IMR-90 (cell line): ENCODE data around the gene TMEM247. TPM values are rescaled to one million over a fixed set of nuclear protein-coding genes. Genes with fewer than 3 reads are reported as not detected.
A peak's percentile ranks its signal among the peaks of the same experiment; 100 is the strongest.

Experiments used
- ATAC-seq: fragments of 200-7000 bp; cut with Tn5 transposase; 2 replicates; pipeline ENCODE4 v1.9.1; 2020; ENCODE audit warnings: low read depth, mild to moderate bottlenecking, moderate library complexity
- BruUV-seq: library from RNA; stranded (reverse); fragments of 400-500 nt; replicated peaks from 2 replicates; lab custom pipeline; 2021; lab: Mats Ljungman, UMichigan
- CTCF ChIA-PET: fragments of 300-600 bp; formaldehyde crosslinking; extraction: SDS; loops from one replicate; lab custom pipeline; 2021; ENCODE audit warnings: antibody characterized with exemption; lab: Yijun Ruan, JAX
- POLR2A ChIA-PET: fragments of 300-600 bp; sonication (Branson Sonifier 250); formaldehyde crosslinking; loops from one replicate; lab custom pipeline; 2022; ENCODE audit warnings: antibody characterized with exemption; ENCODE audit not compliant: unreplicated experiment; lab: Charles Lee
- DNase-seq: peaks from one replicate; pipeline ENCODE4 v3.0.0; 2013
- H2AFZ ChIP-seq: replicated peaks from 2 replicates; pipeline ENCODE3; 2013; ENCODE audit warnings: low read length, mild to moderate bottlenecking; ENCODE audit not compliant: poor library complexity
- H2AK5ac ChIP-seq: 2 replicates; pipeline ENCODE4 v1.6.1; 2013; ENCODE audit warnings: low read depth, low read length, inconsistent platforms
- H2AK9ac ChIP-seq: replicated peaks from 2 replicates; pipeline ENCODE3; 2013; ENCODE audit warnings: mild to moderate bottlenecking, low read depth, low read length, moderate library complexity; ENCODE audit not compliant: poor library complexity
- H2BK120ac ChIP-seq: 2 replicates; pipeline ENCODE4 v1.6.1; 2013; ENCODE audit warnings: low read depth, low read length, inconsistent platforms
- H2BK15ac ChIP-seq: 3 replicates; pipeline ENCODE4 v1.6.1; 2013; ENCODE audit warnings: low read depth, low read length, inconsistent platforms
- H2BK20ac ChIP-seq: 2 replicates; pipeline ENCODE4 v1.6.1; 2013; ENCODE audit warnings: low read depth, mild to moderate bottlenecking, inconsistent platforms, low read length, moderate library complexity
- H2BK5ac ChIP-seq: 2 replicates; pipeline ENCODE4 v1.6.1; 2013; ENCODE audit warnings: mild to moderate bottlenecking, low read depth, low read length, inconsistent platforms; ENCODE audit not compliant: poor library complexity, severe bottlenecking
- H3K14ac ChIP-seq: replicated peaks from 2 replicates; pipeline ENCODE4 v1.6.1; 2013; ENCODE audit warnings: low read depth, low read length, inconsistent platforms
- H3K18ac ChIP-seq: 2 replicates; pipeline ENCODE4 v1.6.1; 2013; ENCODE audit warnings: low read depth, low read length, control low read depth
- H3K23ac ChIP-seq: 2 replicates; pipeline ENCODE4 v1.6.1; 2013; ENCODE audit warnings: low read depth, low read length, inconsistent platforms
- H3K27ac ChIP-seq: 2 replicates; pipeline ENCODE4 v1.5.1; 2013; ENCODE audit warnings: mild to moderate bottlenecking, control low read depth, low read length; ENCODE audit not compliant: insufficient read depth
- H3K27me3 ChIP-seq: 2 replicates; pipeline ENCODE4 v1.6.1; 2013; ENCODE audit warnings: low read length; ENCODE audit not compliant: control insufficient read depth, insufficient read depth
- H3K36me3 ChIP-seq: 2 replicates; pipeline ENCODE4 v1.6.1; 2013; ENCODE audit warnings: low read length, mixed read lengths; ENCODE audit not compliant: control insufficient read depth, insufficient read depth
- H3K4ac ChIP-seq: 2 replicates; pipeline ENCODE4 v1.6.1; 2013; ENCODE audit warnings: low read depth, low read length, inconsistent platforms
- H3K4me1 ChIP-seq: 2 replicates; pipeline ENCODE4 v1.6.1; 2013; ENCODE audit warnings: low read length, mixed read lengths; ENCODE audit not compliant: control insufficient read depth, insufficient read depth
- H3K4me2 ChIP-seq: 2 replicates; pipeline ENCODE4 v1.6.1; 2013; ENCODE audit warnings: low read depth, mild to moderate bottlenecking, control low read depth, low read length, moderate library complexity
- H3K4me3 ChIP-seq: 2 replicates; pipeline ENCODE4 v1.5.1; 2013; ENCODE audit warnings: low read depth, mild to moderate bottlenecking, control low read depth, low read length, moderate library complexity; ENCODE audit not compliant: insufficient read depth
- H3K56ac ChIP-seq: 2 replicates; pipeline ENCODE4 v1.6.1; 2013; ENCODE audit warnings: low read length, inconsistent platforms; ENCODE audit not compliant: insufficient read depth; ENCODE audit errors: extremely low read depth
- H3K79me1 ChIP-seq, 2 experiments: 2 replicates each; pipeline ENCODE4 v1.6.1; 2013; ENCODE audit warnings: low read length in 2 of 2, inconsistent platforms in 1 of 2, low read depth in 1 of 2
- H3K9ac ChIP-seq: 2 replicates; pipeline ENCODE4 v1.6.1; 2013; ENCODE audit warnings: low read depth, low read length, control low read depth
- H3K9me1 ChIP-seq: 2 replicates; pipeline ENCODE4 v1.6.1; 2013; ENCODE audit warnings: low read length, inconsistent platforms; ENCODE audit not compliant: insufficient read depth
- H3K9me3 ChIP-seq: 2 replicates; pipeline ENCODE4 v1.6.1; 2013; ENCODE audit warnings: low read length; ENCODE audit not compliant: control insufficient read depth, insufficient read depth
- H4K20me1 ChIP-seq: 2 replicates; pipeline ENCODE4 v1.6.1; 2013; ENCODE audit warnings: low read length, inconsistent platforms; ENCODE audit not compliant: insufficient read depth
- H4K5ac ChIP-seq: 2 replicates; pipeline ENCODE4 v1.6.1; 2013; ENCODE audit warnings: mild to moderate bottlenecking, low read depth, low read length, control low read depth
- H4K8ac ChIP-seq, 2 experiments: 2 replicates each; pipeline ENCODE4 v1.6.1; 2013; ENCODE audit warnings: low read depth in 2 of 2, low read length in 2 of 2, control low read depth in 1 of 2, inconsistent platforms in 1 of 2
- H4K91ac ChIP-seq: 2 replicates; pipeline ENCODE4 v1.6.1; 2013; ENCODE audit warnings: low read depth, low read length, inconsistent platforms; ENCODE audit not compliant: insufficient read depth
- BHLHE40 ChIP-seq: fragments of 150-350 bp; IDR thresholded peaks from 2 replicates; pipeline ENCODE4 v1.6.1; 2016; ENCODE audit warnings: mild to moderate bottlenecking, low read depth, low read length
- CHD1 ChIP-seq: IDR thresholded peaks from 2 replicates; pipeline ENCODE4 v1.6.1; 2012; ENCODE audit warnings: low read depth, low read length, improper control_type of control experiment
- FOS ChIP-seq: fragments of 150-350 bp; IDR thresholded peaks from 2 replicates; pipeline ENCODE4 v1.6.1; 2016; ENCODE audit warnings: low read depth, low read length
- MAZ ChIP-seq: IDR thresholded peaks from 2 replicates; pipeline ENCODE4 v1.6.1; 2012; ENCODE audit warnings: low read depth, mild to moderate bottlenecking, low read length, improper control_type of control experiment, moderate library complexity, borderline replicate concordance
- MXI1 ChIP-seq: IDR thresholded peaks from 2 replicates; pipeline ENCODE4 v1.6.1; 2012; ENCODE audit warnings: low read depth, mild to moderate bottlenecking, low read length, moderate library complexity, borderline replicate concordance
- NFE2L2 ChIP-seq: fragments of 150-350 bp; IDR thresholded peaks from 2 replicates; pipeline ENCODE4 v1.6.1; 2016; ENCODE audit warnings: low read depth, mild to moderate bottlenecking, low read length
- RAD21 ChIP-seq: IDR thresholded peaks from 2 replicates; pipeline ENCODE4 v1.6.1; 2012; ENCODE audit warnings: low read length, improper control_type of control experiment
- RCOR1 ChIP-seq: IDR thresholded peaks from 2 replicates; pipeline ENCODE4 v1.6.1; 2012; ENCODE audit warnings: mild to moderate bottlenecking, low read length, improper control_type of control experiment; ENCODE audit not compliant: insufficient replicate concordance
- RFX5 ChIP-seq: IDR thresholded peaks from 2 replicates; pipeline ENCODE4 v1.8.0; 2012; ENCODE audit warnings: low read depth, mild to moderate bottlenecking, low read length, moderate library complexity
- SMC3 ChIP-seq: fragments of 150-350 bp; IDR thresholded peaks from 2 replicates; pipeline ENCODE4 v1.6.1; 2016; ENCODE audit warnings: low read depth, mild to moderate bottlenecking, antibody characterized with exemption, low read length, moderate library complexity
- WGBS, 2 experiments: methylation state at CpG; one replicate each; pipeline versions ENCODE4 v1.1.5 to v1.1.7; 2013; ENCODE audit warnings: missing lambda C conversion rate in 2 of 2; ENCODE audit not compliant: insufficient read length in 1 of 2; ENCODE audit errors: extremely low coverage in 2 of 2; 5-methylcytosine and 5-hydroxymethylcytosine counted together
- dilution Hi-C: fragments of 300-500 bp; cut with HindIII; formaldehyde crosslinking; loops from one replicate; pipeline ENCODE4 v1.14.3; 2018; ENCODE audit warnings: low sequenced_read_pairs; ENCODE audit not compliant: unreplicated experiment
- in situ Hi-C: fragments of 300-500 bp; cut with MboI; formaldehyde crosslinking; loops from 3 replicates; pipeline ENCODE4 v1.14.3; 2019; ENCODE audit warnings: low sequenced_read_pairs, inconsistent platforms, mixed read lengths
- intact Hi-C: fragments of 100-400 bp; cut with micrococcal nuclease; formaldehyde crosslinking; loops from 2 replicates; pipeline ENCODE4 v1.10.0; 2022
- polyA plus RNA-seq, 3 experiments: library from polyadenylated mRNA; depleted of rRNA; stranded (reverse); fragments of >200 nt; gene quantifications; 2 replicates each; pipeline ENCODE4 v1.2.3, GENCODE V29; 2012; ENCODE audit warnings: low replicate concordance in 1 of 3
- total RNA-seq: library from RNA; depleted of rRNA; stranded (reverse); fragments of >200 nt; gene quantifications from 2 replicates; pipeline ENCODE4 v1.2.3, GENCODE V29; 2012
- TF ChIP-seq, protein P1 (sequence below): fragments of 150-350 bp; IDR thresholded peaks from 2 replicates; pipeline ENCODE4 v1.6.1; 2017; ENCODE audit warnings: mild to moderate bottlenecking, antibody characterized with exemption, low read length, low read depth
- TF ChIP-seq, protein P2 (sequence below): conservative IDR thresholded peaks from 2 replicates; pipeline ENCODE4 v1.5.1; 2012; ENCODE audit warnings: mild to moderate bottlenecking, low read depth, low read length, improper control_type of control experiment
- TF ChIP-seq, protein P3 (sequence below): fragments of 150-350 bp; IDR thresholded peaks from 2 replicates; pipeline ENCODE4 v1.6.1; 2016; ENCODE audit warnings: low read depth, mild to moderate bottlenecking, low read length, moderate library complexity, borderline replicate concordance

Gene TMEM247
- total and polyA plus RNA-seq, 2 of the 4 experiments (the other 2 are of a cell fraction): not detected

DNA sequence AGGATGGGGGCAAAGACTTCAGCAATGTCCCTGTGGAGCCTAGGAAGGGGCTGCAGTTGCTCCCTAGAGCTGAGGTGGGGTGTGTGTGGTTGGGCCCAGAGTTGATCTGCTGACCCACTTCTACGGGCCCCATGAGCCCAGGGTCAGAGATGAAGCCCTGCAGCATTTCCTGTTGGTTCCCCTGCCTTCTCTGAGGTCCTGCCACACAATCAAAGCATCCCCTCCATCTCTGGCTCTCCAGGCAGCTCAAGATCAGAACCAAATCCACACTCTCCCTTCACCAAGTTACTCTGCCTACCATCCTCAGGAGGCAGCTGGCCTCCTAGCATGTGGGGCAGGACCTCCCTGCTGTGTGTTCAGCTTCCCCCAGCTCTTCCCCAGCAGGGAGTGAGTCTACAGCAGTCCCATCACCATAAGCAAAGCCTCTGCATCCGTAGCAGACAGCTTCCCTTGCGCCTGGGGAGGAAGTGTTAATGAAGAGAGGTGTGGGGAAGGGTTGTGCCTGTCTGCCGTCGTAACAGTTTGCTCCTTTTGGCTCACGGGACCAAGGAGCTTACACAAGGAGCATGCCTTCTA is 26.9 kb downstream of the TMEM247 start:
- Histone ChIP-seq H3K4me3 (no peak overlapping the region), H3K36me3 (no peaks in the 10 kb centered on the region), H4K8ac (no peak overlapping the region), H2AK9ac (no peak overlapping the region), H3K23ac (no peak overlapping the region), H2BK20ac (no peak overlapping the region), H3K27me3 (no peaks in the 10 kb centered on the region; the same call in 1 of the 2 replicates), H3K18ac (no peak overlapping the region), H3K9me1 (no peaks in the 10 kb centered on the region; the same call in 1 of the 2 replicates), H3K9ac (no peak overlapping the region), H3K9me3 (no peaks in the 10 kb centered on the region), H2BK5ac (no peak overlapping the region), H3K27ac (no peak overlapping the region), H4K91ac (no peak overlapping the region), H3K4ac (no peak overlapping the region), H4K5ac (no peak overlapping the region), H4K20me1 (no peaks in the 10 kb centered on the region), H3K79me1 (no peaks in the 10 kb centered on the region), H3K14ac (no peak overlapping the region), H2BK120ac (no peak overlapping the region), H3K4me1 (no peaks in the 10 kb centered on the region), H2AK5ac (no peak overlapping the region), H3K56ac (no peak overlapping the region), H2BK15ac (no peak overlapping the region; the same call in 2 of the 3 replicates), H3K4me2 (no peak overlapping the region), H2AFZ (peak overlapping the region; percentile 5)
- no TSS peak for BruUV-seq
- CTCF ChIA-PET: no interaction called here
- TF ChIP-seq, protein P1, sequence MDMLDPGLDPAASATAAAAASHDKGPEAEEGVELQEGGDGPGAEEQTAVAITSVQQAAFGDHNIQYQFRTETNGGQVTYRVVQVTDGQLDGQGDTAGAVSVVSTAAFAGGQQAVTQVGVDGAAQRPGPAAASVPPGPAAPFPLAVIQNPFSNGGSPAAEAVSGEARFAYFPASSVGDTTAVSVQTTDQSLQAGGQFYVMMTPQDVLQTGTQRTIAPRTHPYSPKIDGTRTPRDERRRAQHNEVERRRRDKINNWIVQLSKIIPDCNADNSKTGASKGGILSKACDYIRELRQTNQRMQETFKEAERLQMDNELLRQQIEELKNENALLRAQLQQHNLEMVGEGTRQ: no peak
- TF ChIP-seq RFX5 (no peak), NFE2L2 (no peak), FOS (no peak), SMC3 (no peak), RAD21 (no peak), MAZ (no peak), CHD1 (no peak), BHLHE40 (no peak), RCOR1 (no peak), MXI1 (no peak)
- TF ChIP-seq, protein P2, sequence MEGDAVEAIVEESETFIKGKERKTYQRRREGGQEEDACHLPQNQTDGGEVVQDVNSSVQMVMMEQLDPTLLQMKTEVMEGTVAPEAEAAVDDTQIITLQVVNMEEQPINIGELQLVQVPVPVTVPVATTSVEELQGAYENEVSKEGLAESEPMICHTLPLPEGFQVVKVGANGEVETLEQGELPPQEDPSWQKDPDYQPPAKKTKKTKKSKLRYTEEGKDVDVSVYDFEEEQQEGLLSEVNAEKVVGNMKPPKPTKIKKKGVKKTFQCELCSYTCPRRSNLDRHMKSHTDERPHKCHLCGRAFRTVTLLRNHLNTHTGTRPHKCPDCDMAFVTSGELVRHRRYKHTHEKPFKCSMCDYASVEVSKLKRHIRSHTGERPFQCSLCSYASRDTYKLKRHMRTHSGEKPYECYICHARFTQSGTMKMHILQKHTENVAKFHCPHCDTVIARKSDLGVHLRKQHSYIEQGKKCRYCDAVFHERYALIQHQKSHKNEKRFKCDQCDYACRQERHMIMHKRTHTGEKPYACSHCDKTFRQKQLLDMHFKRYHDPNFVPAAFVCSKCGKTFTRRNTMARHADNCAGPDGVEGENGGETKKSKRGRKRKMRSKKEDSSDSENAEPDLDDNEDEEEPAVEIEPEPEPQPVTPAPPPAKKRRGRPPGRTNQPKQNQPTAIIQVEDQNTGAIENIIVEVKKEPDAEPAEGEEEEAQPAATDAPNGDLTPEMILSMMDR: no peak
- TF ChIP-seq, protein P3, sequence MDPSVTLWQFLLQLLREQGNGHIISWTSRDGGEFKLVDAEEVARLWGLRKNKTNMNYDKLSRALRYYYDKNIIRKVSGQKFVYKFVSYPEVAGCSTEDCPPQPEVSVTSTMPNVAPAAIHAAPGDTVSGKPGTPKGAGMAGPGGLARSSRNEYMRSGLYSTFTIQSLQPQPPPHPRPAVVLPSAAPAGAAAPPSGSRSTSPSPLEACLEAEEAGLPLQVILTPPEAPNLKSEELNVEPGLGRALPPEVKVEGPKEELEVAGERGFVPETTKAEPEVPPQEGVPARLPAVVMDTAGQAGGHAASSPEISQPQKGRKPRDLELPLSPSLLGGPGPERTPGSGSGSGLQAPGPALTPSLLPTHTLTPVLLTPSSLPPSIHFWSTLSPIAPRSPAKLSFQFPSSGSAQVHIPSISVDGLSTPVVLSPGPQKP: no peak
- ATAC-seq (no peak), DNase-seq (no peak)
- in situ Hi-C loops (no loop called here), dilution Hi-C loops (no loop called here), intact Hi-C loops (no loop called here)
- WGBS, 2 experiments: no CpG with 5 or more reads among the region's 6 CpGs
- POLR2A ChIA-PET: no interaction called here
